GDM1 (cell line): ENCODE data around the gene CERS2.

Experiments used
- DNase-seq: peaks from one replicate; lab custom pipeline; 2025; lab: John Stamatoyannopoulos, UW

Gene CERS2

DNA sequence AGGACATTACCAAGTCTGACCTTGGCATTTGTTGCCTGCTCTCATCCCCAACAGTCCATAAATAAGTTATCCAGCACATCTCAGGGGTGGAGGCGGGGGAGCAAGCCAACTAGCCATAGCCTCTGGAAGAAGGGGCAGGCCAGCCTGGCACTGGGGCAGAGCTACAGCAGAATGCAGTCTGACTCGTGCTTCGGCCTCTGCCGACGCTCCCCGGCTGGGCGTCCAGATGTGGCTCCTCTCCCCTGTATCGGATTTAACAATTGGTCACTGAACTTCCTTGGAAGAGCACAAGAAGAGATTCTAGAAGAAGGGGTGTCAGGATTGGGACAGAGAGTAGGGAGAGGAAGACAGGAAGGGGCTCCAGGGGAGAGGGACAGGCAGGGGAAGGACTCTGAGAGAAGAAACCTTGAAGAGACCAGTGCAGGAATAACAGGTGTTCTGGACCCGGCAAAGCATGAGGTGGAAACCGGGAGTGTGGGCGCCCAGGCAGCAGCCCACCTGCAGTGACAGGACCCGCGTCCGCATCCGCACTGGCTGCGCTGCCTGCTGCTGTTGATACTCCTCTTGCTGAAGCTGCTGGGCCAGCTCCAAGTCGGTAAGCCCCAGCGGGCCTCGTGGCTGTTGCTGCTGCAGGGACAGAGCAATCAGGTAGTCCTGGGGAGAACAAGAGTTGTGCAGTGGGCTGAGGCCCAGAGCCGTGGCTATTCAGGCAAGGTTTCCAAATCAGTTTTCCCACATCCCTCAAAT is 22.7 kb upstream of the CERS2 start:
- no peak for DNase-seq

- no peak for DNase-seq
These were observed 21.3 kb upstream of the CERS2 start for GRCh38 chr1:150995896-150996295.

GRCh38 chr1:150995460-150995859 is 20.8 kb upstream of the CERS2 start:
- DNase-seq = no peak

- DNase-seq = no peak
These were observed 19.6 kb upstream of the CERS2 start for GRCh38 chr1:150994248-150994647.

DNA sequence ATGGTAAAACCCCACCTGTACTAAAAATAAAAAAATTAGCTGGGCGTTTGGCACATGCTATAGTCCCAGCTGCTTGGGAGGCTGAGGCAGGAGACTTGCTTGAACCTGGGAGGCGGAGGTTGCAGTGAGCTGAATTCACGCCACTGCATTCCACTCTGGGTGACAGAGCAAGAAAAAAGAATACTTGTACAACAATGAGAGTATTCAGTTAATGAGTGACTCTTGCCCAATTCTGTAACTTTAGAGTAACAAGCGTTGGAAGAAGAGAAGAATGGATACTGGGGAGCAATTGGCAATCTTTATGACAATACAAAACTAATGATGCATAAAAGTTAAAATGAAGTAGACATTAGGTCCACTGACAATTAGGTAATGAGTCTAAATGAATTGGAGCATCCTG is 18.0 kb upstream of the CERS2 start:
- no peak for DNase-seq

GRCh38 chr1:150987924-150988323 is 13.3 kb upstream of the CERS2 start:
- no peak for DNase-seq

DNA sequence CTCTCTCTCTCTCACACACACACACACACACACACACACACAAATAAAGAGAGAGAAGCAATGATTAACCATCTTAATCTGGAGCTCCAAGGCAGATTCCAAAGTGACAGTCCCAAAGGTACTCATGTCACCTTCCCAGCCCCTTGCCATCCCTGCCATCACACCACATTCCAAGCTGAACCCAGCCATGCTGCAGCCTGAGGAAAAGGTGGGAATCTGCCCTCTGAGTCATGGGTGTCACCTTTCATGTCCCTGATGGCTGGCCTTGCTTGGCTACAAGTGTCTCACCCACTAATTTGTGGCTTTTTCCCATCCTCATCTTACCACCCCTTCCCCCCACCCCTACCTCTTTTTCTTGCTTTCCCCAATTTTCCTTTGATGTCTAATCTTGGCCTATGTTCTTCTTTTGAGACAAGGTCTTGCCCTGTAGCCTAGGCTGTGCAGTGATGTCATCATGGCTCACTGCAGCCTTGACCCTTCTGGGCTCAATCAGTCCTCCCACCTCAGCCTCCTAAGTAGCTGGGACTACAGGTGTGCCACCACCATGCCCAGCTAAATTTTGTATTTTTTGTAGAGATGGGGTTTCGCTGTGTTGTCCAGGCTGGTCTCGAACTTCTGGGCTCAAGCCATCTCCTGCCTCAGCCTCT is 10.7 kb upstream of the CERS2 start:
- no peak for DNase-seq

GRCh38 chr1:150981805-150982712 is 7.4 kb upstream of the CERS2 start, which contains the start of gene ANXA9:
Gene ANXA9, plus strand, starts transcription at chr1:150982292. Its CDS starts 814 bp downstream, at chr1:150983106.
- no peak for DNase-seq

- DNase-seq = no peak
These were observed 6.7 kb upstream of the CERS2 start for GRCh38 chr1:150981177-150981804.

DNA sequence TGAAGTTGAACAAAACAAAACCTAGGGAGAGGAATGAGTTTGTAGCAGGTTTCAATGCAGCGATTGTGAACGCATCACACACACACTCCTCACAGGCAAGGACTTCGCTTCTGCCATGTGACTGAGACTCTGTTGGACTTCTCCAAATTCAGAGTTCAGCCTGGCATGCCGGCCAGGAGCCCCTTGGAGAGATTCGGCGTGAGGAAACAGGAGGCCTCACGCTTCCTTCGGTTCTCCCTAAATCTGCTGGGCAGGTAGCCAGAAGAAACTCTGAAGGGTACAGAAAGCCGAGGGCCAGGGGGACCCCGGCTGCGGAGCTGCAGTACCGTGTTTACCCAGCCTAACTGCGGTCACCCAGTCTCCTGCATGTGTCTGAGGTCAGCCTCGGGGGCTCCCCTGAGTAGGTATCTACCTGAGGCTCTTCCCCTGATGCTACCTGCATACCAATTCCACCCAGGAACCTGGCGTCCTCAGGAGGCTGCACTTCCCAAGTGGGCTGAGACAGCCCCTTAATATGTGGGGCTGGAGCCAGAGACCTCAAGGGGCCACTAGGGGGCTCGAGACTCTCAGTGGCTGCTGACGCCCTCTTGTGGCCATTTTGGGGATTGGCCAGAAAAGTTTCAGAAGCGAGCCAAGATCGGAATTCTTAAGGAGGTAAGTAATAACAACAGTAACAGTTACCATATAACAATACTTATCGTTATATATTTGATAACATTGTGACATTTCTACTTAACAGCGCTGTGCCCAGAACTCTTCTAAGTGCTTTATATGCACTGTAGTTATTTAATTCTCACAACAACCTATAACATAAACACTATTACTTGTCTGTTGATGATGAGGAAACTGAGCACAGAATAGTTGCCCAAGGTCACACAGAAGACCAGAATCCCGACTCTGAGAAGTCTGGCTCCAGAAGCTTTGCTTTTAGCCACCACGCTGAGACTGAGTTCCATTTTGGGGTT is 4.7 kb upstream of the CERS2 start:
- DNase-seq = peak; percentile 80

DNA sequence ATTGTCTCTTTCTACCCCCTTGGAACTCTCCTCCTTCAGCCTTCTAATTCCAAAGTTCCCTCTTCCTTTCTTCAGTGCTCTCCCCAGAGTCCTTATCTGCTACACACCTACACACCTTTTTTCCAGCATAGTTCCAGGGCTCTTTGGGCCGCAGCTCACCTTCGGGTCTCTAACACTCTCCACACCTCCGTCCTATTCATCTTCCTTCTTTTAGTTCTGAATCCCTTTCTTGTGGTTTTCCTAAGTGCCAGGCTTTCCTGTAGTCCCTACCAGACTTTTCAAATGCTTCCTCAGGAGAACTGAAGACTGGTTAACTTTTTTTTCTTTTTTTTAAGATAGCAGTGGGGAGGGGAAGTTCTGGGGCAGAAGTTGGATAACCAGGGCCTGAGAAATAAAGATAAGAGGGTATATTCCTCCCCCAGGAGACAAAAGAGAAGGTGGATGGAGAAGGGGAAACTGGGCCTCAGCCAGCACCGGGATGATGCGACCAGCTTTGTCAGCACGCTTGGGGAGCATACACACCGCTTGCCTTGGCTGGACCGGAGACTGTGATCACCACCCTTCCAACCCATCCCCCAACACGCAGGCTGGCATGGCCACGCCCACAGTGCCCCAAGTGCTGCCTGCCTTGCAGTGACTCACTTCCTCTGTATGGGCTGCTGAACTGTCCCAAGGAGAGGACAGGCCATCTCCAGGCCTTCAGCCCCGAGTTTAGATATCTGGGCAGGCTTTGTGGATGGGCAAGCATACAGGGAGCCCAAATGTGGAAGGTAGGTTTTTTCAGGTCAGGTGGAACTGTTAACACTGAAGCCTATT is 2.5 kb upstream of the CERS2 start:
- peak; percentile 97 for DNase-seq

- DNase-seq = no peak
These were observed 1.8 kb upstream of the CERS2 start for GRCh38 chr1:150976401-150976821.

DNA sequence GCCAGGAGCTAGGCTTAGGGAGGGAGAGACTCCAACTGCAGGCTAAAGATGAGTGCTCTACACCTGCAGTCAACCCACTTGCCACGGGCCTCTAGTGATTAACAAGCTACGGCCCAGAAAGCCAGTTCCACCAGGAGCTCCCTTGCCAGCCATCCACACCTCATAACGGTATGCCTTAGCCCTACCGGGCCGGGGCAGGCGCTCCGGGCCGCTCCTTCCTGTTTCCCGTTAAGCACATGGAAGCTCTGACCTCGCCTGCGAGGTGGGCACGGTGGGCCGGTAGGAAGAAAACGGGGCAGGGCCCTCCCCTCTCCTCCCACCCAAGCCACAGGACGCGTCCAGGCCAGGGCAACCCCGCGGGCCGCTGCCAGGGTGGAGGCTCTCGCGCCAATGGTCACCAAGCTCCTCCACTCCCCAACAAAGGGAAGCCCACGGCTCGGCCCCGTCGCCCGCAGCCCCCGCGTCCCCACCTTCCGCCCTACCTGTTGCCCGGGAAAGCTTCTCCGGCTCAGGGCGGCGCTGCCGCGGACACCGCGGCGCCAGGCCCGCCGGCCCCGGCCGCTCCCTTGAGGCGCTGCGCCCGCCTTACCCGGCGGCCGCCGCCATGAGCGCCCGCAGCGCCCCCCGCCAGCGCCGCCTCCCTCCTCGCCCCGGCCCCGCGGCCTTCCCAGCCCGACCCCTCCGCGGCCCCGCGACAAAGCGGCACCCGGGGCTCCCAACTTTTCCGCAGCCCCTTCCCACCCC is 627 bp downstream of the CERS2 start:
- DNase-seq = no peak

- no peak for DNase-seq
These were observed 1.3 kb downstream of the CERS2 start for GRCh38 chr1:150973258-150973835.

GRCh38 chr1:150972417-150972940 is 2.2 kb downstream of the CERS2 start:
- no peak for DNase-seq

DNA sequence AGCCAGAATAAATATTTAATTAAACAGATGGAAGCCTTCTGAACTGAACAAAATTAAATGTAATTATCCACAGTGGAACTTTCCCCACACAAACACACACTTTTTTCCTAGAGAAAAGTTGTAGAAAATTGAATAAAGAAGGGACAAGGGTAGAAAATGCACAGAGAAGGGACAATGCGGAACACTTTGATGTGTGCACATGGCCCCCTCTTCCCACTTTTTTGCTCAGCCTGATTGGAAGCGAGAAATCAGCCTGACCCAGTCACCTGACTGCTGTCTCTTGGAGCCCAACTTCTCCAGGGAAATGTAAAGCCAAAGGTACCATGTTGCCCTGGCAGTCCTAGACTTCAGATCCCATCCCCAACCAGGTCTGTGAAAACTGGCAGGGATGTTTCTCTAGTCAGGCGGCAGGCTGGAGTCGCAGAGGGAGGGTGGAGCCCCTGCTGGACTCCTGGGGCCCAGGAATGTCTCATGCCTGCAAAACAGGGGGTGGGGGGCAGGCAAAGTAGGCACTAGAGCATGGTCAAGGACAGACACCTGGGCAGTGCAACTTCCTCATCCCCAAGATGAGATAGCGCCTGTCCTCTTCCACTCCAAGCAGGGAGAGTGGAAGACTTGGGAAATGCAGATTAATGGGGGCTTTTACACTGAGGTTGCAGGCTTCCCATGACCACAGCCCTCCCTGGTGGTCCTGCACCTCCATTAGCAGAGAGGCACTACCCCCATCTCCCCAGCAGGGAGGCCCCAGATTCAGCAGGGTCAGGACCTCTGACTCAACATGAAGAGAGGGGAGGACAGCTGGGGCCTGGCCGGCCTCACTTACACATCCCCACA is 2.8 kb downstream of the CERS2 start:
- DNase-seq = no peak

- DNase-seq = no peak
These were observed 3.6 kb downstream of the CERS2 start for GRCh38 chr1:150970808-150971582.
